ENCODE results near the gene RAB7A. TPM values are rescaled to one million over a fixed set of nuclear protein-coding genes. Genes with fewer than 3 reads are reported as not detected.

RAB7A gene
- polyA plus RNA-seq, 1 donor (not counting 4 experiments of a cell fraction or from before 2014, with no cell fraction given) = 364 TPM

DNA sequence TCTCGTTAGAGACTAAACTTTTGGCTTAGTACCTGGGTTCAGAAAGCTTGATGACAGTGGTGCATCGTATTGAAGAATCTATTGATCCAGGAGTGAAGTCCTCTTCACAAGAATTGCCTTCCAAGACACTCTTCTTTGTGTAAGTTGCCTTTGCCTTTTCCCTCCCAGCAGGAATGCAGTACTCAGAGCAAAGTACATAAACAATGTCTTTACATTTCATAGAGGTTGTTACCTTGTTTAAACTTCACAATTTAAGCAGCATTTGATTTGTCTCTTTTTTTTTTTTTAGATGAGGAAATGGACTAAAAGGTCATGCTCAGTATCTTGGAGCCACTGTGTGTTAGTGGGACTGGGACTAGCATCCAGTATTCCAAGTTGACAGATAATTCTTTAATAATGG lies 9.9 kb downstream of the RAB7A start:
- no peaks in the 10 kb centered on the region for H3K9me1 ChIP-seq (ENCODE audit: control insufficient read depth, extremely low read depth, insufficient read depth, low read length)
- H3K79me2 ChIP-seq (ENCODE audit: control insufficient read depth, insufficient read depth, low read length) = peaks cover 93% of the 10 kb centered on the region
- H4K20me1 ChIP-seq (ENCODE audit: control insufficient read depth, extremely low read depth, insufficient read depth, low read length) = peaks cover 39% of the 10 kb centered on the region
- H3K9me3 ChIP-seq (ENCODE audit: control insufficient read depth, low read depth, low read length) = no peaks in the 10 kb centered on the region
- DNase-seq (ENCODE audit: low read depth, low spot score) (no peak), FAIRE-seq (no peak)
- H3K36me3 ChIP-seq (ENCODE audit: control insufficient read depth in 2 of 2, extremely low read depth in 1 of 2, insufficient read depth in 2 of 2, low read length in 2 of 2) = peaks cover 0 to 7% of the 10 kb centered on the region in 2 experiments
- no peaks in the 10 kb centered on the region for H3K27me3 ChIP-seq (ENCODE audit: control insufficient read depth, extremely low read depth, insufficient read depth, low read length)
- H3K4me2 ChIP-seq (ENCODE audit: control insufficient read depth, extremely low read depth, insufficient read depth, low read depth, low read length) = no peak overlapping the region
- H3K4me3 ChIP-seq (ENCODE audit: control insufficient read depth in 2 of 3, extremely low read depth in 1 of 3, insufficient read depth in 2 of 3, low read depth in 1 of 3, low read length in 3 of 3) = no peak overlapping the region
- H2AFZ ChIP-seq (ENCODE audit: control insufficient read depth, low read length) = no peak overlapping the region
- no peak for TF ChIP-seq EZH2 (IDR thresholded peaks at IDR 0.05; ENCODE audit: low read length)
- TF ChIP-seq, protein P1, sequence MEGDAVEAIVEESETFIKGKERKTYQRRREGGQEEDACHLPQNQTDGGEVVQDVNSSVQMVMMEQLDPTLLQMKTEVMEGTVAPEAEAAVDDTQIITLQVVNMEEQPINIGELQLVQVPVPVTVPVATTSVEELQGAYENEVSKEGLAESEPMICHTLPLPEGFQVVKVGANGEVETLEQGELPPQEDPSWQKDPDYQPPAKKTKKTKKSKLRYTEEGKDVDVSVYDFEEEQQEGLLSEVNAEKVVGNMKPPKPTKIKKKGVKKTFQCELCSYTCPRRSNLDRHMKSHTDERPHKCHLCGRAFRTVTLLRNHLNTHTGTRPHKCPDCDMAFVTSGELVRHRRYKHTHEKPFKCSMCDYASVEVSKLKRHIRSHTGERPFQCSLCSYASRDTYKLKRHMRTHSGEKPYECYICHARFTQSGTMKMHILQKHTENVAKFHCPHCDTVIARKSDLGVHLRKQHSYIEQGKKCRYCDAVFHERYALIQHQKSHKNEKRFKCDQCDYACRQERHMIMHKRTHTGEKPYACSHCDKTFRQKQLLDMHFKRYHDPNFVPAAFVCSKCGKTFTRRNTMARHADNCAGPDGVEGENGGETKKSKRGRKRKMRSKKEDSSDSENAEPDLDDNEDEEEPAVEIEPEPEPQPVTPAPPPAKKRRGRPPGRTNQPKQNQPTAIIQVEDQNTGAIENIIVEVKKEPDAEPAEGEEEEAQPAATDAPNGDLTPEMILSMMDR (optimal IDR thresholded peaks at IDR 0.05 in 1 of 3, IDR thresholded peaks at IDR 0.05 in 1 of 3, conservative IDR thresholded peaks at IDR 0.05 in 1 of 3; ENCODE audit: extremely low read depth in 1 of 3, insufficient read depth in 2 of 3, low read length in 3 of 3) = no peak
- no peak overlapping the region for H3K9ac ChIP-seq (ENCODE audit: control insufficient read depth, extremely low read depth, insufficient read depth, low read length)
- no peak overlapping the region for H3K27ac ChIP-seq (ENCODE audit: control insufficient read depth, insufficient read depth, low read length)
- dilution Hi-C loops (cut with MboI; ENCODE audit: extremely low pct_ligation_motif_present, low sequenced_read_pairs) = no loop called here
- H3K4me1 ChIP-seq (ENCODE audit: control insufficient read depth, extremely low read depth, insufficient read depth, low read length) = peaks cover 26% of the 10 kb centered on the region

DNA sequence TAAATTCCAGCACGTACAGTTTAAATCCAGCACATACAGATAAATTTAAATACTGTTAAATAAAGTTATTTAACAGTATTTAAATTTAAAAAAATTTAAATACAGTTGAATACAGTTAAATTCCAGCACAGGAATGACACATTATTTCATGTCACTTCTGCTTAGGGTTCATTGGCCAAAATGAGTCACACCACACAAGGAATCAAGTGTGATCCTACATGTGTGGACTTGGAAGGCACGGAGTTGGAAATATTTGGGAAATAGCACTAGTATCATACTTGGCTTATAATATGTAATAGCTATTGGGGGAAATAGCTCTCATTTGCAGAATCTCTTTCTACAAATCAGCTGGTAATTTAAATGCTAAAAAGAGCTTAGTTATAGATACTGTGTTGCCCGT lies 10.6 kb downstream of the RAB7A start:
- H3K9me3 ChIP-seq (ENCODE audit: control insufficient read depth, low read depth, low read length) = no peaks in the 10 kb centered on the region
- H3K4me3 ChIP-seq (ENCODE audit: control insufficient read depth in 2 of 3, extremely low read depth in 1 of 3, insufficient read depth in 2 of 3, low read depth in 1 of 3, low read length in 3 of 3) = no peak overlapping the region
- H3K9me1 ChIP-seq (ENCODE audit: control insufficient read depth, extremely low read depth, insufficient read depth, low read length) = no peaks in the 10 kb centered on the region
- dilution Hi-C loops (cut with MboI; ENCODE audit: extremely low pct_ligation_motif_present, low sequenced_read_pairs) = no loop called here
- peaks cover 0 to 8% of the 10 kb centered on the region in 2 experiments for H3K36me3 ChIP-seq (ENCODE audit: control insufficient read depth in 2 of 2, extremely low read depth in 1 of 2, insufficient read depth in 2 of 2, low read length in 2 of 2)
- peaks cover 36% of the 10 kb centered on the region for H4K20me1 ChIP-seq (ENCODE audit: control insufficient read depth, extremely low read depth, insufficient read depth, low read length)
- peak overlapping the region; percentile 11 for H3K4me2 ChIP-seq (ENCODE audit: control insufficient read depth, extremely low read depth, insufficient read depth, low read depth, low read length)
- H2AFZ ChIP-seq (ENCODE audit: control insufficient read depth, low read length) = no peak overlapping the region
- H3K79me2 ChIP-seq (ENCODE audit: control insufficient read depth, insufficient read depth, low read length) = peaks cover 93% of the 10 kb centered on the region
- no peak overlapping the region for H3K9ac ChIP-seq (ENCODE audit: control insufficient read depth, extremely low read depth, insufficient read depth, low read length)
- H3K27ac ChIP-seq (ENCODE audit: control insufficient read depth, insufficient read depth, low read length) = peak overlapping the region; percentile 55
- TF ChIP-seq, protein P1 (optimal IDR thresholded peaks at IDR 0.05 in 1 of 3, IDR thresholded peaks at IDR 0.05 in 1 of 3, conservative IDR thresholded peaks at IDR 0.05 in 1 of 3; ENCODE audit: extremely low read depth in 1 of 3, insufficient read depth in 2 of 3, low read length in 3 of 3) = no peak
- no peak for TF ChIP-seq EZH2 (IDR thresholded peaks at IDR 0.05; ENCODE audit: low read length)
- peaks cover 26% of the 10 kb centered on the region for H3K4me1 ChIP-seq (ENCODE audit: control insufficient read depth, extremely low read depth, insufficient read depth, low read length)
- H3K27me3 ChIP-seq (ENCODE audit: control insufficient read depth, extremely low read depth, insufficient read depth, low read length) = no peaks in the 10 kb centered on the region
- FAIRE-seq (peak; percentile 48), DNase-seq (ENCODE audit: low read depth, low spot score) (peak; percentile 64)
